ENCODE results near the gene ESR1. TPM values are rescaled to one million over a fixed set of nuclear protein-coding genes. Genes with fewer than 3 reads are reported as not detected.

The ESR1 gene
- total and polyA plus RNA-seq, 12 donors, result 0.09 to 1.9 (median 1.2) TPM

DNA sequence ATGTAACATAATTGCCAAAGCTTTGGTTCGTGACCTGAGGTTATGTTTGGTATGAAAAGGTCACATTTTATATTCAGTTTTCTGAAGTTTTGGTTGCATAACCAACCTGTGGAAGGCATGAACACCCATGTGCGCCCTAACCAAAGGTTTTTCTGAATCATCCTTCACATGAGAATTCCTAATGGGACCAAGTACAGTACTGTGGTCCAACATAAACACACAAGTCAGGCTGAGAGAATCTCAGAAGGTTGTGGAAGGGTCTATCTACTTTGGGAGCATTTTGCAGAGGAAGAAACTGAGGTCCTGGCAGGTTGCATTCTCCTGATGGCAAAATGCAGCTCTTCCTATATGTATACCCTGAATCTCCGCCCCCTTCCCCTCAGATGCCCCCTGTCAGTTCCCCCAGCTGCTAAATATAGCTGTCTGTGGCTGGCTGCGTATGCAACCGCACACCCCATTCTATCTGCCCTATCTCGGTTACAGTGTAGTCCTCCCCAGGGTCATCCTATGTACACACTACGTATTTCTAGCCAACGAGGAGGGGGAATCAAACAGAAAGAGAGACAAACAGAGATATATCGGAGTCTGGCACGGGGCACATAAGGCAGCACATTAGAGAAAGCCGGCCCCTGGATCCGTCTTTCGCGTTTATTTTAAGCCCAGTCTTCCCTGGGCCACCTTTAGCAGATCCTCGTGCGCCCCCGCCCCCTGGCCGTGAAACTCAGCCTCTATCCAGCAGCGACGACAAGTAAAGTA, 547 bp upstream of the ESR1 start:
- peak in 7 of 8 donors; percentile 8 to 54 (median 35) for ATAC-seq
- no peaks in the 10 kb centered on the region for H3K9me3 ChIP-seq
- H3K27me3 ChIP-seq, result peaks cover 0 to 59% (median 33%) of the 10 kb centered on the region in 7 donors
- peaks cover 0 to 41% (median 31%) of the 10 kb centered on the region in 9 donors for H3K4me1 ChIP-seq
- TF ChIP-seq, protein P1, sequence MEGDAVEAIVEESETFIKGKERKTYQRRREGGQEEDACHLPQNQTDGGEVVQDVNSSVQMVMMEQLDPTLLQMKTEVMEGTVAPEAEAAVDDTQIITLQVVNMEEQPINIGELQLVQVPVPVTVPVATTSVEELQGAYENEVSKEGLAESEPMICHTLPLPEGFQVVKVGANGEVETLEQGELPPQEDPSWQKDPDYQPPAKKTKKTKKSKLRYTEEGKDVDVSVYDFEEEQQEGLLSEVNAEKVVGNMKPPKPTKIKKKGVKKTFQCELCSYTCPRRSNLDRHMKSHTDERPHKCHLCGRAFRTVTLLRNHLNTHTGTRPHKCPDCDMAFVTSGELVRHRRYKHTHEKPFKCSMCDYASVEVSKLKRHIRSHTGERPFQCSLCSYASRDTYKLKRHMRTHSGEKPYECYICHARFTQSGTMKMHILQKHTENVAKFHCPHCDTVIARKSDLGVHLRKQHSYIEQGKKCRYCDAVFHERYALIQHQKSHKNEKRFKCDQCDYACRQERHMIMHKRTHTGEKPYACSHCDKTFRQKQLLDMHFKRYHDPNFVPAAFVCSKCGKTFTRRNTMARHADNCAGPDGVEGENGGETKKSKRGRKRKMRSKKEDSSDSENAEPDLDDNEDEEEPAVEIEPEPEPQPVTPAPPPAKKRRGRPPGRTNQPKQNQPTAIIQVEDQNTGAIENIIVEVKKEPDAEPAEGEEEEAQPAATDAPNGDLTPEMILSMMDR (IDR thresholded peaks at IDR 0.05), result no peak
- H3K36me3 ChIP-seq, result no peaks in the 10 kb centered on the region
- intact Hi-C loops (cut with DNase I), result no loop called here
- H3K27ac ChIP-seq, result no peak overlapping the region
- peak overlapping the region; percentile 16 to 56 (median 47) for H3K4me3 ChIP-seq
- 9% methylated on average over 20 of the region's 20 CpGs for WGBS, 2 donors
- DNase-seq, result no peak

DNA sequence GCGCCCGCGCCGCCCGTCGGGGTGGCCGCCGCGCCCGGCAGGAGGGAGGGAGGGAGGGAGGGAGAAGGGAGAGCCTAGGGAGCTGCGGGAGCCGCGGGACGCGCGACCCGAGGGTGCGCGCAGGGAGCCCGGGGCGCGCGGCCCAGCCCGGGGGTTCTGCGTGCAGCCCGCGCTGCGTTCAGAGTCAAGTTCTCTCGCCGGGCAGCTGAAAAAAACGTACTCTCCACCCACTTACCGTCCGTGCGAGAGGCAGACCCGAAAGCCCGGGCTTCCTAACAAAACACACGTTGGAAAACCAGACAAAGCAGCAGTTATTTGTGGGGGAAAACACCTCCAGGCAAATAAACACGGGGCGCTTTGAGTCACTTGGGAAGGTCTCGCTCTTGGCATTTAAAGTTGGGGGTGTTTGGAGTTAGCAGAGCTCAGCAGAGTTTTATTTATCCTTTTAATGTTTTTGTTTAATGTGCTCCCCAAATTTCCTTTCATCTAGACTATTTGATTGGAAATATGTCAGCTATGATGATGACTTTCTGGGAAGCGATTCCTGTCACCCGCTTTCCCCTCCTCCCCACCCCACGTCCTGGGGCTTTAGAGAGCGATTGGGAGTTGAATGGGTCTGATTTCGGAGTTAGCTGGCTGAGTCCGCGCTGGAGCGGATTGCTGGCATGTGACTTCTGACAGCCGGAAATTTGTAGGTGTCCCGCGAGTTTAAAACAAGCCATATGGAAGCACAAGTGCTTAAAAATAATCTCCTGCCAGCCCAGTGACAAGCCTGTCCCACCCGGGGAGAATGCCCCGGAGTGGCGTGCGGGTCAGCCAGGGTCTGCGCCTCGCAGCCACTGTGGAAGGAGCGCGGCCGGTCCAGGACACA, 1.1 kb downstream of the ESR1 start:
- 9 to 11% methylated on average over 59 to 60 of the region's 60 CpGs for WGBS, 2 donors
- H3K27ac ChIP-seq, result no peak overlapping the region
- intact Hi-C loops (cut with DNase I), result no loop called here
- ATAC-seq, result peak in 3 of 8 donors; percentile 21 to 50 (median 26)
- no peaks in the 10 kb centered on the region for H3K36me3 ChIP-seq
- DNase-seq, result no peak
- H3K27me3 ChIP-seq, result peaks cover 0 to 56% (median 33%) of the 10 kb centered on the region in 7 donors
- H3K4me1 ChIP-seq, result peaks cover 0 to 41% (median 31%) of the 10 kb centered on the region in 9 donors
- TF ChIP-seq, protein P1 (IDR thresholded peaks at IDR 0.05), result no peak
- no peaks in the 10 kb centered on the region for H3K9me3 ChIP-seq
- H3K4me3 ChIP-seq, result peak overlapping the region; percentile 16 to 56 (median 47)

DNA sequence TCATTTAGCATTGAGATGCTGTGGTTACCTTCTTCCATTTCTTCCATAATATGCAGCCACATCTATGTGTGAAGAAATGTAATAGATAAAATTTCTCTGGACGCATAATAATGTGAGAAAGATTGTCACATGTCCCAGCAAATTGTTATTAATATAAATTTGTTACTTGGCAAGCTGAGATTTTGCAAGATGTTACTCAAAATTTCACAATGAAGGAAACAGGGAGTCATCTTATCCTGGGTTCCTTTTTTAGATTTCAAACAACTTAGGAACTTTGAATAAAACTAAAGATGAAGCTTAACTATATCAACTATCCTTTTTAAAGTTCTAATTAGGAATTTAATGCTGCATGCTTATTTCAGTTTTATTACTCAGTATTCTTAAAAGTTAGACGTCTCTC, 3.6 kb downstream of the ESR1 start:
- Histone ChIP-seq H3K36me3 (no peaks in the 10 kb centered on the region), H3K27ac (no peak overlapping the region), H3K9me3 (no peaks in the 10 kb centered on the region), H3K27me3 (peaks cover 0 to 49% (median 37%) of the 10 kb centered on the region in 7 donors), H3K4me3 (no peak overlapping the region), H3K4me1 (peaks cover 0 to 37% (median 17%) of the 10 kb centered on the region in 9 donors)
- TF ChIP-seq, protein P1 (IDR thresholded peaks at IDR 0.05), result no peak
- intact Hi-C loops (cut with DNase I), result no loop called here
- 70 to 76% methylated on average over 2 of the region's 2 CpGs for WGBS, 2 donors
- no peak for DNase-seq
- ATAC-seq, result no peak

DNA sequence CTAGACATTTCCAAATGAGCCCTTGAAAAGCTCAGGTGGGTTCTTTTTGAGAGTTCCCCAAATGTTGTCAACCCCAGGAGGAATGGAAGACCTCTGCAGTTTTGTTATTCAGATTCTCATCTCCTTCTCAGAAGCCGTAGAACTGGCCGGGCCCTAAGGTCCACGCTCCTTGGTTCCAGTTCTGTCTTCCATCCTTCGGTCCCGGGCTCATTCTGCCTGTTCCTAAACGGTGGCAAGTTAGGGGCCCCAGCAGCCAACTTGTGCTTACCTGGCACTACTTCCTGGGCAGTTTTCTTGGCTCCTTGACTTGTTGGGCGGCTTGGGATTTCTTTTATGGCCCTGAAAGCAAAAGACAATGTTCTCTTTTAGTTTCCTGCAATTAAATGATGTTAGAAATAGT, 6.4 kb downstream of the ESR1 start:
- Histone ChIP-seq H3K9me3 (no peaks in the 10 kb centered on the region), H3K4me1 (peaks cover 0 to 14% (median 4%) of the 10 kb centered on the region in 9 donors), H3K36me3 (no peaks in the 10 kb centered on the region), H3K4me3 (no peak overlapping the region), H3K27me3 (peaks cover 0 to 22% (median 15%) of the 10 kb centered on the region in 7 donors), H3K27ac (no peak overlapping the region)
- intact Hi-C loops (cut with DNase I), result no loop called here
- DNase-seq (no peak), ATAC-seq (no peak)
- TF ChIP-seq, protein P1 (IDR thresholded peaks at IDR 0.05), result no peak
- 83 to 86% methylated on average over 7 of the region's 7 CpGs for WGBS, 2 donors

Measured in heart right ventricle (tissue), 16 donors.